Muscle of leg (tissue), 11 donors: ENCODE results near the gene PCSK2. TPM values are rescaled to one million over a fixed set of nuclear protein-coding genes. Genes with fewer than 3 reads are reported as not detected.

Source experiments
- DNase-seq: peaks from one replicate; pipeline ENCODE4 v3.0.0; 2013
- H3K27ac ChIP-seq: one replicate; pipeline ENCODE4 v1.5.1; 2013; ENCODE audit warnings: mild to moderate bottlenecking, low read length, control low read depth
- H3K27me3 ChIP-seq: one replicate; pipeline ENCODE4 v1.6.1; 2013; ENCODE audit warnings: low read length; ENCODE audit not compliant: control insufficient read depth, insufficient read depth
- H3K36me3 ChIP-seq: one replicate; pipeline ENCODE4 v1.6.1; 2013; ENCODE audit warnings: low read length; ENCODE audit not compliant: control insufficient read depth, insufficient read depth
- H3K4me1 ChIP-seq: one replicate; pipeline ENCODE4 v1.6.1; 2013; ENCODE audit warnings: low read length; ENCODE audit not compliant: control insufficient read depth, insufficient read depth
- H3K4me3 ChIP-seq: one replicate; pipeline ENCODE4 v1.5.1; 2013; ENCODE audit warnings: low read length, control low read depth
- H3K9me3 ChIP-seq: replicated peaks from 2 replicates; pipeline ENCODE4 v1.6.1; 2013; ENCODE audit warnings: low read depth, low read length; ENCODE audit not compliant: control insufficient read depth
- WGBS: methylation state at CpG from one replicate; pipeline ENCODE4 v1.1.5; 2013; ENCODE audit warnings: missing lambda C conversion rate; ENCODE audit not compliant: insufficient coverage; 5-methylcytosine and 5-hydroxymethylcytosine counted together
- polyA plus RNA-seq, 8 donors: library from polyadenylated mRNA; unstranded; fragments of 120-200 nt; gene quantifications; one replicate each; pipeline versions ENCODE4 v1.2.1 to v1.2.3, GENCODE V29; 2013; ENCODE audit warnings: inconsistent platforms in 1 of 8, low replicate concordance in 1 of 8; ENCODE audit not compliant: insufficient read length in 8 of 8, insufficient read depth in 1 of 8
- total RNA-seq: library from RNA; stranded (reverse); fragments of 120-200 nt; gene quantifications from one replicate; pipeline ENCODE4 v1.2.4, GENCODE V29; 2013

PCSK2 gene
- total and polyA plus RNA-seq, 9 donors: 0.27 to 4.0 (median 0.82) TPM

DNA sequence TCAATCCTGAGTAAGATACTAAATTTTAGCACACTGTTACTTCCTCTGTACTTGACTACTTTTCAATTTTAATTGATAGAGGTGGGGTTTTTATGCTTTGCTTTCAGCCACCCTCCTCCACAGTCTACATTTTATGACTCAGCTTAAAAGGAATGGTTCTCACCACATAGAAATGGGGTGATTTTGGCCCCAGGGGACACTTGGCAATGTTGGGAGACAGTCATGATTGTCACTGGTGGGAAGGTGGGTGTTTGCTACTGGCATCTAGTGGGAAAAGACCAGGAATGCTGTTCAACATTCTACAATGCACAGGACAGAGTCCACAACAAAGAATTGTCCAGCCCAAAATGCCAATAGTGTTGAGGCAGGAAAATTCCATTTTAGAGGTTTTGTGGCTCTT, 71.3 kb downstream of the PCSK2 start:
- no peak overlapping the region for H3K27ac ChIP-seq
- no peaks in the 10 kb centered on the region for H3K4me1 ChIP-seq
- no peaks in the 10 kb centered on the region for H3K27me3 ChIP-seq
- no peak for DNase-seq
- no peaks in the 10 kb centered on the region for H3K9me3 ChIP-seq
- no peaks in the 10 kb centered on the region for H3K36me3 ChIP-seq
- H3K4me3 ChIP-seq: no peak overlapping the region

DNA sequence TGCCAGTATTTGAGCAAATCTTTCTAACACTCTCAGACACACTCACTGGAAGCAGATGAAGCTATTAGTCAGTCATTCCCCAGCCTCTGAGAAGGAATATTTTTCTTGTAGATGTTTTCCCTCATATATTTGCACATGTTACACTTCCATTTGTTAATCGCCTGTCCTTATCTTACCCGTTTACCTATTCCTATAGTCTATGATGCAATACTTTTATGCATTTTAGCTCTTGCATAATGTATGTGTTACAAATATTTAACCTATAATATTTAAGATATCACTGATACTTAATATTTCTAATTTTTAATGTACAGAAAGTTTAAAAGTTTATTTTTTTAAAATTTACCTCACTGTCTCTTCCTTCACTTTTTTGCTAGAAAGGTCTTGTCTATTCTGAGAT, 71.9 kb downstream of the PCSK2 start:
- no peak overlapping the region for H3K4me3 ChIP-seq
- DNase-seq: no peak
- no peaks in the 10 kb centered on the region for H3K27me3 ChIP-seq
- H3K27ac ChIP-seq: no peak overlapping the region
- no peaks in the 10 kb centered on the region for H3K9me3 ChIP-seq
- H3K36me3 ChIP-seq: no peaks in the 10 kb centered on the region
- no CpG with 5 or more reads among the region's 2 CpGs for WGBS
- no peaks in the 10 kb centered on the region for H3K4me1 ChIP-seq

DNA sequence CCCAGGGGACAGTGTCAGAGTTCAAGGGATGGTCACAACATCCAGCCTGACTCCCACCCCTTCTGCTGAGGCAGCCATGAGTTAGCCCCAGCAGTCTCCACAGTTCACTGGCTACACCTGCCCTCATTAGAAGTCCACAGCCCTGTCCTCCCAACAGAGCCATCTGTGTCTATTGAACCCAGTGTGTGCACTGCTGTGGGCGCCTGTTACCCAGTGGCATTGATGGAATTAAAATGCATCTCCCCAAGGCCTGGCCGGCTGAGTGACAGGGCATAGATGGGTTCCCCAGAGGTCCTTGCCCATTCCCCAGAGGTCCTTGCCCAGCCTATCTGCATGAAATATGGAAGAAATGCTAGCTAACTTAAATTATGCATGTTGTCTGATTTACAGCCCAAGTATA, 73.3 kb downstream of the PCSK2 start:
- no peaks in the 10 kb centered on the region for H3K36me3 ChIP-seq
- no peaks in the 10 kb centered on the region for H3K9me3 ChIP-seq
- no peaks in the 10 kb centered on the region for H3K4me1 ChIP-seq
- no peak for DNase-seq
- no peaks in the 10 kb centered on the region for H3K27me3 ChIP-seq
- H3K4me3 ChIP-seq: no peak overlapping the region
- H3K27ac ChIP-seq: no peak overlapping the region
- 100% methylated on average over 1 of the region's 2 CpGs for WGBS

DNA sequence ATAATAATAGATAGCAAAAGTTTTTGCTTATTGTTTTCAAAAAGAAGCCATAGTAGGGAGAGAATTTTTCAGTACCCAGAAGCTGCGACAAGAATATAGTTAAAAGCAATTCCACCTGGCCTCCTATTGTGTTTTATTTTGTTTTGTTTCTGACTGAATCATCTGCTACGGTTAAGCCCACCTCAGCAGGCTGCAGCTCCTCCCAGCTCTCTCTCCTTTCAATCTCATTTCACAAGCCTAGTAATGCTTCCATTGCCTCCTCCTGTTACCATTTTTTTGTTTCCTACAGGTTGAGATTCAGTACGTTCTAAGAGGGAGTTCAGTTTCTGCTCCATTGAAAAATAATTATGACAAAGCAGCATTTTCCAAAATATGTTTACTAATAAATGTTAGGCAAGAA, 77.9 kb downstream of the PCSK2 start:
- Histone ChIP-seq H3K9me3 (no peaks in the 10 kb centered on the region), H3K36me3 (no peaks in the 10 kb centered on the region), H3K27ac (no peak overlapping the region), H3K4me1 (no peaks in the 10 kb centered on the region), H3K4me3 (no peak overlapping the region), H3K27me3 (no peaks in the 10 kb centered on the region)
- WGBS: no CpG with 5 or more reads among the region's 3 CpGs
- no peak for DNase-seq

DNA sequence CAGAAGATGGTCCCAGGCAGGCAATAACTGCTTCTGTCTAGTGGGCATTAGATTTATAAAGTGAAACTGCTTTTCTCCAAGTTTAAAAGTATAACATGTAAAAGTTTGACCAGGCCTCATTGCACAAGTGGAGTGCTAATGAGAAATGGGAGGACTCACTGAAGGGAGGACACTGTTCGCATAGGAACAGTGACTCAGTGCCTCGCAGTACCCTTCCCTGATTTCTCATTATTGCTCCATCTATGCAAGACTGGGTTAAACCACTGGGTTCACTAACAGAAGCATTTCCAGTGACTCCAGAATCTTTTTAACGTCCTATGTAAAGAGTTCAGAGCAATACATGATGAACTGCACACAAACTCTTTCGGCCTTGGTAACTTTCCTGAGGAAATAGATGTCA, 79.6 kb downstream of the PCSK2 start:
- DNase-seq: no peak
- 100% methylated on average over 2 of the region's 4 CpGs for WGBS
- H3K9me3 ChIP-seq: no peaks in the 10 kb centered on the region

DNA sequence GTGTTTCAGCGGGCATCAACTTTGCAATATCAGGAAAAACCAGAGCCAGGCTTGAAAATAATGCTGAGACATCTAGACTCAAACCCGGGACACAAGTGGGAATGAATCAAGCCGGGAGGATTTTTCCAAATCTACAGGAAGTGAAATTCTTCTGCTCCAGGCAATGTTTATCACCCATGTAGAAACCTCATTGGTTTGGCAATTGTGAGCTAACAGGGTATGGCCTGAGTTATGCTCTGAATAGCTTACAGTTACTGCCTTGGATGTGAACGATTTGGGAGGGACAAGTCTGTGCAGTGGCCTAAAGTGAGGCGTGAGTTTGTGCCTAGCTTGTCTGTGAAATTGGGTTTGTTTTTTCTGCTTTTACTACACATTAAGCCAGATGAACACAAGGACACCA, 87.4 kb downstream of the PCSK2 start:
- Histone ChIP-seq H3K4me3 (no peak overlapping the region), H3K4me1 (no peaks in the 10 kb centered on the region), H3K27ac (no peak overlapping the region), H3K9me3 (no peaks in the 10 kb centered on the region), H3K27me3 (peaks cover 16% of the 10 kb centered on the region), H3K36me3 (no peaks in the 10 kb centered on the region)
- WGBS: 93% methylated on average over 2 of the region's 5 CpGs
- no peak for DNase-seq

More for the DNA sequence above, 79.6 kb downstream of the PCSK2 start:
- Histone ChIP-seq H3K4me3 (no peak overlapping the region), H3K4me1 (no peaks in the 10 kb centered on the region), H3K36me3 (no peaks in the 10 kb centered on the region), H3K27me3 (no peaks in the 10 kb centered on the region), H3K27ac (no peak overlapping the region)

DNA sequence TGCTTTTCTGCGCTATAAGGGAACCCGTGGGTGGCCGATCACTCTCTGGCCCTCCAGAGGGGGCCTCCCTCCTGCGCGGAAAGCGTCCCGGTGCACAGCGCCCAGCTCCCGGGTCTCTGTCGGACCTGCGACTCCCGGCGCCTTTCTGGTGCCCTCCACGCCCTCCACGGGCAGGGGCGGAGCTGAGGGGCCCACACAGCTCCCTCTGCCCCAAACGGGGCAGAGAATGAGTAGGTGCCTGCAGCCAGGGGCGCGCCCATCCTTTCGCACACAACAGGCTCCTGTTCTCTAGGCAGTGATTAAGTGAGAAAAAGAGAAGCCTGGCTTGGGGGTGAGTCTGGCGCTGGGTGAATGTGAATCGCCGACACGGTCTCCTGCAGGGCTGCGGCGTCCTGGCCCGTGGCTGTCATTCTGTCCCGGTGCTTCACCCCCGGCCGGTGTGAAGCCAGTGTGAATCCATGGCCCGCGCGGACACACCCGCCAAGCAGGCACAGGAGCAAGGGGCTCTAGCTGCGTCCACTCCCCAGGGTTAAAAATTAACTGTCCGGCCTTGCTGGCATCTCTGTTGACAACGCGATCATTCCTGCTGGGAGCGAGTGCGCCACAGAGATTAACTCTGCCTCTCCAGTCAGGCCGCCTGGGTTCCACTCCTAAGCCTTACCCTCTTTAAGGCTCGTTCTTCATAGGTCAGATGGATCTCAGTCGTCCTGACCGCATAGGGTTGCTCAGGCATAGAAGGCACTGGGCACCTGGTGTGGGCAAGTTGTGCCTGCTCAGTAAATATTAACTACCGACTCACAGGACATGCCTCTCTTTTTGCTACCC, 88.8 kb downstream of the PCSK2 start:
- 9% methylated on average over 37 of the region's 45 CpGs for WGBS
- no peaks in the 10 kb centered on the region for H3K36me3 ChIP-seq
- H3K27me3 ChIP-seq: peaks cover 18% of the 10 kb centered on the region
- no peaks in the 10 kb centered on the region for H3K4me1 ChIP-seq
- H3K9me3 ChIP-seq: no peaks in the 10 kb centered on the region
- DNase-seq: no peak
- H3K4me3 ChIP-seq: no peak overlapping the region
- H3K27ac ChIP-seq: no peak overlapping the region

DNA sequence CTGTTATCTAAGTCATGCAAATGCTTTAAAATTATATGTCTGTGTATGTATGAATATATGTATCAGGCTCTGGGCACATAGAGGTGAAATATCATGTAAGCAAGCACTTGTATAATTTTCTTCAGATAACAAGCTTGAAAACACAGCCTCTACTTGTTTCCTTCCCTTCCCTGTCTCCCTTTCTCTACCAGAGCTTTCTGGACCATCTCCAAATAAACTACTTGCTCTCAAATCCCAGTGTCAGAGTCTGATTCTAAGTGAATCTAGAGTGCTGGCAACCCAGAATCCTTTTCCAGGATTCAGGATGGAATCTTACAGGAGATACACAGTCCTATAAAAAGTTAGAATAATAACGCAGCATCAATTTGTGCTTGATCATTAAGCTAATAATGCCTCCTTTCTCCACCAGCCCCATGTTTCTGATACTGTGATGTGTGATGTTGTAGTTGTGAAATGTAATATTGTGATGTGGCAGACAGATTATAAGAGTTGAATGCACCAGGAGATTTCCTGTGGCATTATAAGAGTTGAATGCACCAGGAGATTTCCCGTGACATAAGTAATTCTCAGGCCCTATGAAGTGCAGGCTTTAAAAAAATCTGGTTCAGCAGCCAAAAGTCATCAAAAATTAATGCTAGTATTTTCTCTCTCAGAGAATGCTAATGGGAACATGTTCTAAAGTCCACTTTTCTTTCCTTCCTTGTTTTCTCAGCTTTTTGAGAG, 89.6 kb downstream of the PCSK2 start:
- no peaks in the 10 kb centered on the region for H3K9me3 ChIP-seq
- no peak overlapping the region for H3K27ac ChIP-seq
- H3K4me3 ChIP-seq: no peak overlapping the region
- WGBS: no CpG with 5 or more reads among the region's 2 CpGs
- DNase-seq: no peak
- no peaks in the 10 kb centered on the region for H3K4me1 ChIP-seq
- H3K27me3 ChIP-seq: peaks cover 18% of the 10 kb centered on the region
- H3K36me3 ChIP-seq: no peaks in the 10 kb centered on the region

DNA sequence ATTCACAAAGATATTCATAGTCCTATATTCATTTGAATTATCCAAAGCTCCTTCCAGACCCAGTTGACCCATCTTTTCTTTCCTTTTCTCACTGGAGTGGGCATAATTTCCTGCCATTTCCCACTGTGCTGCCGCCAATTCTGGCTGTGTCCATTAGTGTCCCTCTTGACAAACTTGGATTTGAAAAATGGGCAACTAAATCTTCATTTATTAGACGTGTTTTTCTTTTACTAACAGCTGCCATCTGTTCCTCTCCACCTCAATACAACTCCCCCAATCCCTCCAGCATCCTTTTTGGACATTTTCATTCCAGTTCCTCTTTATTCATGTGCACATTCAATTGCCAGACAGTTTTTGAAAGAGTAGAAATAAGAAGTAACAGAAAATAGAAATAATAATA, 90.5 kb downstream of the PCSK2 start:
- no peak overlapping the region for H3K27ac ChIP-seq
- H3K36me3 ChIP-seq: no peaks in the 10 kb centered on the region
- H3K27me3 ChIP-seq: peaks cover 18% of the 10 kb centered on the region
- no peaks in the 10 kb centered on the region for H3K4me1 ChIP-seq
- 27% methylated on average over 2 of the region's 2 CpGs for WGBS
- no peaks in the 10 kb centered on the region for H3K9me3 ChIP-seq
- no peak overlapping the region for H3K4me3 ChIP-seq
- DNase-seq: no peak

DNA sequence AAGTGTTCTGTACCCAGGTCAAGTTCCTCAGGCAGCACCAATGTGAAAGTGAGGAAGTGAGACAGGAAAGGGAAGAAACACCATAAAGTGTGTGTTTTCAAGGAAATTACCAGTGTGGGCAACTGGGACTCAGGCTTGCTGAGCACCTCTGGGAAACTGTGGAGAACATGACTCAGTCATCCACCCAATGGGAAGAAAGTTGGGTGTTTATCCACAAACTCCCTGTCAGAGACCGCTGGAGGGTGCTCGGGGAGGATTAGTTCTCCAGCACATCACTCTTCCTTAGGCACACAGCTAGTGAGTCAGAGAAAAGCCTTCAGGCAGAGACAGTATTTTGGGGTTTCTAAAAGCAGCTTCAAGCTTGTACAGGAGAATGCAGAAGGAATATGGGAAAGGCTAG, 93.6 kb downstream of the PCSK2 start:
- Histone ChIP-seq H3K27me3 (peaks cover 12% of the 10 kb centered on the region), H3K9me3 (no peaks in the 10 kb centered on the region), H3K4me3 (no peak overlapping the region), H3K27ac (no peak overlapping the region), H3K4me1 (no peaks in the 10 kb centered on the region), H3K36me3 (no peaks in the 10 kb centered on the region)
- WGBS: no CpG with 5 or more reads among the region's 2 CpGs
- DNase-seq: no peak
